Hepatocyte (in vitro differentiated cells): ENCODE measurements around the gene C4orf51. TPM values are rescaled to one million over a fixed set of nuclear protein-coding genes. Genes with fewer than 3 reads are reported as not detected.

Experiments used
- DNase-seq: peaks from one replicate; pipeline ENCODE4 v3.0.0-alpha.2; 2016; ENCODE audit warnings: low spot score
- H2AFZ ChIP-seq: fragments of 200-600 bp; sonication (generic); 2 replicates; pipeline ENCODE4 v1.6.0; 2016; ENCODE audit warnings: antibody characterized with exemption, mild to moderate bottlenecking
- H3K27ac ChIP-seq: fragments of 200-600 bp; sonication (generic); 2 replicates; pipeline ENCODE4 v1.5.1; 2016; ENCODE audit warnings: mild to moderate bottlenecking
- H3K27me3 ChIP-seq: fragments of 200-600 bp; sonication (generic); 2 replicates; pipeline ENCODE4 v1.6.1; 2016
- H3K36me3 ChIP-seq: fragments of 200-600 bp; sonication (generic); replicated peaks from 2 replicates; pipeline ENCODE4 v1.5.1; 2016; ENCODE audit warnings: low read depth; ENCODE audit not compliant: insufficient read depth
- H3K4me1 ChIP-seq: fragments of 200-600 bp; sonication (generic); 2 replicates; pipeline ENCODE4 v1.5.1; 2016; ENCODE audit warnings: mild to moderate bottlenecking, moderate library complexity; ENCODE audit not compliant: insufficient read depth
- H3K4me2 ChIP-seq: fragments of 200-600 bp; sonication (generic); 2 replicates; pipeline ENCODE4 v1.6.0; 2016
- H3K4me3 ChIP-seq: fragments of 200-600 bp; sonication (generic); 2 replicates; pipeline ENCODE4 v1.5.1; 2016; ENCODE audit warnings: mild to moderate bottlenecking
- H3K79me2 ChIP-seq: fragments of 200-600 bp; sonication (generic); 2 replicates; pipeline ENCODE4 v1.6.0; 2017; ENCODE audit warnings: mild to moderate bottlenecking
- H3K9me2 ChIP-seq: fragments of 200-600 bp; sonication (generic); replicated peaks from 2 replicates; pipeline ENCODE4 v1.6.0; 2017; ENCODE audit warnings: mild to moderate bottlenecking; ENCODE audit not compliant: insufficient read depth
- H3K9me3 ChIP-seq: fragments of 200-600 bp; sonication (generic); 2 replicates; pipeline ENCODE4 v1.5.1; 2016; ENCODE audit warnings: low read depth, mild to moderate bottlenecking
- H4K20me1 ChIP-seq: fragments of 200-600 bp; sonication (generic); 2 replicates; pipeline ENCODE4 v1.6.0; 2016; ENCODE audit warnings: mild to moderate bottlenecking; ENCODE audit not compliant: insufficient read depth, poor library complexity, severe bottlenecking
- EZH2 ChIP-seq: fragments of 200-600 bp; sonication (generic); IDR thresholded peaks from 2 replicates; pipeline ENCODE4 v1.6.1; 2016; ENCODE audit warnings: antibody characterized with exemption, mild to moderate bottlenecking, borderline replicate concordance
- EZH2phosphoT487 ChIP-seq: fragments of 200-600 bp; sonication (generic); IDR thresholded peaks from one replicate; pipeline ENCODE4 v1.6.1; 2018; ENCODE audit warnings: antibody characterized with exemption, mild to moderate bottlenecking, low read depth, moderate library complexity; ENCODE audit not compliant: unreplicated experiment, severe bottlenecking
- WGBS: methylation state at CpG from one replicate; pipeline ENCODE4 v1.1.6; 2016; ENCODE audit warnings: low lambda C conversion rate; ENCODE audit errors: missing lambda C conversion rate; 5-methylcytosine and 5-hydroxymethylcytosine counted together
- polyA plus RNA-seq: library from polyadenylated mRNA; unstranded; fragments of >200 nt; fragmentation: Nextera tagmentation; extraction: Ambion mirVana; gene quantifications from 2 replicates; pipeline ENCODE4 v1.2.1, GENCODE V29; 2016
- total RNA-seq: library from RNA; depleted of rRNA; stranded (reverse); fragments of >200 nt; gene quantifications from 2 replicates; pipeline ENCODE4 v1.2.3, GENCODE V29; 2014
- TF ChIP-seq, protein P1 (sequence below): fragments of 200-600 bp; sonication (generic); IDR thresholded peaks from 2 replicates; pipeline ENCODE4 v1.5.1; 2016; ENCODE audit warnings: antibody characterized with exemption, mild to moderate bottlenecking; ENCODE audit not compliant: poor library complexity

C4orf51 gene
- total and polyA plus RNA-seq, 2 experiments from 2014 or later, result not detected

DNA sequence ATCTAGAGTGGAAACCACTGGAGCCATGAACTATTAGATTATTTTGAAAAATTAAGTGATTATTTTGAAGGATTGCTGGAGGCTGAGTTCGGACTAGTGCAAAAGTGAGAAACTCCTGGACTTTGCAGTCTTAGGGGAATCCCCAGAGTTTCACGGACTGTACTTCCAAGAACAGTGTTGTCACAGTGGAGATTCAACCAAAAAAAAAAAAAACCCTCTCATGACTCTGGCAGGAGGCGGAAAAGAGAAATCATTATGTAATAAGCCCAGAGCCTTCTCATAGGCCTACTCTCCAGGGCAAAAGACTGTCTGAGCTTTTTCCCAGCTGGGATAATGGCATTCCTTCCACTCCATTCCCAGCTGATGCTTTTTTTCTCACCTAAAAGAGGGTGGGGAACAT is 16.8 kb upstream of the C4orf51 start:
- 100% methylated on average over 3 of the region's 3 CpGs for WGBS
- Histone ChIP-seq H3K27me3 (no peaks in the 10 kb centered on the region), H3K4me1 (no peaks in the 10 kb centered on the region), H3K79me2 (no peaks in the 10 kb centered on the region), H3K27ac (no peak overlapping the region), H4K20me1 (no peaks in the 10 kb centered on the region), H3K4me2 (no peak overlapping the region), H3K4me3 (no peak overlapping the region), H3K36me3 (no peaks in the 10 kb centered on the region), H3K9me3 (no peaks in the 10 kb centered on the region), H3K9me2 (no peaks in the 10 kb centered on the region), H2AFZ (no peak overlapping the region)
- DNase-seq, result no peak
- TF ChIP-seq EZH2 (no peak), EZH2phosphoT487 (no peak)
- TF ChIP-seq, protein P1, sequence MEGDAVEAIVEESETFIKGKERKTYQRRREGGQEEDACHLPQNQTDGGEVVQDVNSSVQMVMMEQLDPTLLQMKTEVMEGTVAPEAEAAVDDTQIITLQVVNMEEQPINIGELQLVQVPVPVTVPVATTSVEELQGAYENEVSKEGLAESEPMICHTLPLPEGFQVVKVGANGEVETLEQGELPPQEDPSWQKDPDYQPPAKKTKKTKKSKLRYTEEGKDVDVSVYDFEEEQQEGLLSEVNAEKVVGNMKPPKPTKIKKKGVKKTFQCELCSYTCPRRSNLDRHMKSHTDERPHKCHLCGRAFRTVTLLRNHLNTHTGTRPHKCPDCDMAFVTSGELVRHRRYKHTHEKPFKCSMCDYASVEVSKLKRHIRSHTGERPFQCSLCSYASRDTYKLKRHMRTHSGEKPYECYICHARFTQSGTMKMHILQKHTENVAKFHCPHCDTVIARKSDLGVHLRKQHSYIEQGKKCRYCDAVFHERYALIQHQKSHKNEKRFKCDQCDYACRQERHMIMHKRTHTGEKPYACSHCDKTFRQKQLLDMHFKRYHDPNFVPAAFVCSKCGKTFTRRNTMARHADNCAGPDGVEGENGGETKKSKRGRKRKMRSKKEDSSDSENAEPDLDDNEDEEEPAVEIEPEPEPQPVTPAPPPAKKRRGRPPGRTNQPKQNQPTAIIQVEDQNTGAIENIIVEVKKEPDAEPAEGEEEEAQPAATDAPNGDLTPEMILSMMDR, result no peak

DNA sequence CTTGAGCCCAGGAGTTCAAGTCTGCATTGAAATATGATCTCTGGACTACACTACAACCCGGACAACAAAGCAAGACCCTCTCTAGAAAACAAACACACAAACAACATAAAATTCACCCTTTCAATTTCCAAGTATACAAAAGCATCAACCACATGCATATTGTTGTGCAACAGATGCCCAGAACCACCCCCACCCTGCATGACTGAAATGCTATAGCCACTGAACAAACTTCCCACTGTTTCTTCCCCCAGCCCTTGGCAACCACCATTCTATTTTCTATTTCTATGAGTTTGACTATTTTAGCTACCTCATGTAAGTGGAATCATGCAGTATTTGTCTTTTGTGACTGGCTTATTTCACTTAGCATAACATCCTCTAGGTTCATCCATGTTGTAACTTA is 14.2 kb upstream of the C4orf51 start:
- no peaks in the 10 kb centered on the region for H3K9me3 ChIP-seq
- WGBS, result 90% methylated on average over 1 of the region's 1 CpG
- DNase-seq, result no peak
- H3K27ac ChIP-seq, result no peak overlapping the region
- H3K9me2 ChIP-seq, result no peaks in the 10 kb centered on the region
- no peaks in the 10 kb centered on the region for H3K79me2 ChIP-seq
- H3K4me1 ChIP-seq, result no peaks in the 10 kb centered on the region
- TF ChIP-seq EZH2phosphoT487 (no peak), EZH2 (no peak)
- TF ChIP-seq, protein P1, result no peak
- no peak overlapping the region for H3K4me3 ChIP-seq
- no peak overlapping the region for H3K4me2 ChIP-seq
- no peaks in the 10 kb centered on the region for H3K36me3 ChIP-seq
- no peaks in the 10 kb centered on the region for H3K27me3 ChIP-seq
- no peaks in the 10 kb centered on the region for H4K20me1 ChIP-seq
- H2AFZ ChIP-seq, result no peak overlapping the region

DNA sequence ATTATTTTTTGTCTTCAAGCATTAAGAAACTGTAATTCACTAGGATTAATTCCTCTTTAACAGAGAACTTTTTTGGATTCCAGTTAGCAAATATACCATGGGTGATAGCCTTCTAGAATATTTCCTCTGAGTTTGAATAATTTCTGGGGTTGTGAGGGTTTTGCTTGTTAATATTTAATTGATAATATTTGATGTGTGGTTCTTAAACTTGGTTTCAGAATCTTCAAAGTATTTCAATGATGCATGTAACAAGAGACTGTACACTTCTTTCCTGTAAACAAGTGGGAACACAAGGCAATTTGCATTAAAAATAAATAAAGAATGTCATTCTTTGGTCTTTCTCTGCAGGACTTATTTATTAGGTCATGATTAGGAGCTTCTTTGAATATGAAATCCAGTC is 9.5 kb upstream of the C4orf51 start:
- no peaks in the 10 kb centered on the region for H3K9me2 ChIP-seq
- no peaks in the 10 kb centered on the region for H3K9me3 ChIP-seq
- no peak overlapping the region for H3K27ac ChIP-seq
- no peaks in the 10 kb centered on the region for H4K20me1 ChIP-seq
- no peak overlapping the region for H3K4me3 ChIP-seq
- DNase-seq, result no peak
- no peaks in the 10 kb centered on the region for H3K4me1 ChIP-seq
- TF ChIP-seq EZH2phosphoT487 (no peak), EZH2 (no peak)
- TF ChIP-seq, protein P1, result no peak
- H3K79me2 ChIP-seq, result no peaks in the 10 kb centered on the region
- H3K36me3 ChIP-seq, result no peaks in the 10 kb centered on the region
- H3K27me3 ChIP-seq, result no peaks in the 10 kb centered on the region
- no peak overlapping the region for H3K4me2 ChIP-seq
- no peak overlapping the region for H2AFZ ChIP-seq

DNA sequence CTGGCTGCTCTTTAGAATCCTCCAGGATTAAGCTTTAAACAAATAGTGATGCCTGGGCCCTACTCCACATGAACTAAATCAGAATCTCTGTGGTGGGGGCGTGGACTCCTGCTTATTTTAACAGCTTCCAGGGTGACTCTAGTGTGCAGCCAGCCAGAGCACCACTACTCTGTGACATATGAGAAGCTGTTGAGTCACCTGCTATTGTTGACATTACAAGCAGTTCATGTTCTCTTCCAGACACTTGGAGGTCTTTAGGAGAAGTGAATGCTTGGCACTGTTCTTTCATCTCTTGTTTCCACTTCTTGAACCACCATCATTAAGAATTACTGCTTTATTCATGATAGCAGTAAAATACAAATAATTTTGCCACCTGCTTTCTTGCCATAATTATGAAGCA is 426 bp upstream of the C4orf51 start:
- WGBS, result 25% methylated on average over 1 of the region's 1 CpG
- peak; percentile 71 for DNase-seq
- TF ChIP-seq EZH2 (no peak), EZH2phosphoT487 (no peak)
- TF ChIP-seq, protein P1, result no peak
- Histone ChIP-seq H4K20me1 (no peaks in the 10 kb centered on the region), H3K9me2 (no peaks in the 10 kb centered on the region), H3K9me3 (no peaks in the 10 kb centered on the region), H3K4me1 (peaks cover 7% of the 10 kb centered on the region), H3K27ac (peak overlapping the region; percentile 66), H3K4me2 (peak overlapping the region; percentile 21), H2AFZ (no peak overlapping the region), H3K27me3 (no peaks in the 10 kb centered on the region), H3K79me2 (no peaks in the 10 kb centered on the region), H3K36me3 (no peaks in the 10 kb centered on the region), H3K4me3 (no peak overlapping the region)
